Measurements from ENCODE around the gene SCO1. TPM values are rescaled to one million over a fixed set of nuclear protein-coding genes. Genes with fewer than 3 reads are reported as not detected.

SCO1 gene
- total RNA-seq, 1 experiment from 2014 or later = 45.6 TPM

Other genes with a start within 250 kb of the SCO1 start
- gene MYH4, start 228.0 kb downstream of the SCO1 start, total RNA-seq (2014; rRNA removed; shearing (Covaris generic)) = not detected in 2 replicates
- not detected in 2 replicates for gene MYH1, start 179.0 kb downstream of the SCO1 start, total RNA-seq (2014; rRNA removed; shearing (Covaris generic))
- not detected in 2 replicates for gene MYH2, start 147.9 kb downstream of the SCO1 start, total RNA-seq (2014; rRNA removed; shearing (Covaris generic))
- gene MYH3, start 40.2 kb downstream of the SCO1 start, total RNA-seq (2014; rRNA removed; shearing (Covaris generic)) = 0.63 and 0.80 TPM in 2 replicates
- gene ADPRM, start 61 bp upstream of the SCO1 start, total RNA-seq (2014; rRNA removed; shearing (Covaris generic)) = 8.6 and 12.3 TPM in 2 replicates
- gene TMEM220, start 32.5 kb upstream of the SCO1 start, total RNA-seq (2014; rRNA removed; shearing (Covaris generic)) = 0.17 TPM in 1 of 2 replicates, not detected in the other
- not detected in 2 replicates for gene TMEM238L, start 106.6 kb upstream of the SCO1 start, total RNA-seq (2014; rRNA removed; shearing (Covaris generic))
- not detected in 2 replicates for gene PIRT, start 140.6 kb upstream of the SCO1 start, total RNA-seq (2014; rRNA removed; shearing (Covaris generic))

All from Daoy (cell line).